ENCODE measurements around the gene AQP2. TPM values are rescaled to one million over a fixed set of nuclear protein-coding genes. Genes with fewer than 3 reads are reported as not detected.

AQP2 gene
- total RNA-seq, 1 donor from 2014 or later: not detected

DNA sequence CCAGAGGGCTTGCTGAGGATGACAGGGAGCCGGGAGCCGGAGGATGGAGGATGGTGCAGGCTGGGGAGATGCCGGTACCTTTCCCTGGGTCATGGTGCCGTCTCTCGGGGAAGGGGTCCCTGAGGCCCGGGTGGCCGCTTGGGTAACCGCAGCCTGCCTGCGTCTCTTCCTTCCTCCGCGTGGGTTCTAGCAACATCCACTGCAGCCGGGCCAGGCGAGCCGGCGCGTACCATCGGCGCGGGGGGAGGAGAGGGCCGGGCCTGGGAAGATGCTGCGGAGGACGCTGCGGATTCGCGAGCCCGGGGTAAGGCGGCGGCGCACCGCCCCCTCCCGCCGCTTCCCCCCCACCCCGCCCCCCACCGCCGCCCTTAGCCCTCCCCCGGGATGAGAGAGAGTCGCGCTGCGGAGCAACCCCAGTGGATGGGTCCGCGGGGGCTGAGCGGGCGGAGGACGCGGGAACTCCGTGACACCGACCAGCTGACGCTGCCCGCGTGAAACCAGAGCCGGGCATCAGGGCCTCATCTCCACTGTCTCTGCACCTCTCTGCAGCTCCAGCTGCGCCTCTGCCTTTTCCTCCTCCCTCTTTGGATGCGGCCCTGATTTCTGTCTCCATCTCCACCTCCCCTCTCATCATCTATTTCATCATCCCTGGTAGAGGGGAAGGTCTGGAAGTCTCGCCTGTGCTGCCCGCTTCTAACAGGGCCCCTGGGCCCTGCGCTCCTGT lies 46.7 kb upstream of the AQP2 start, which contains the start of gene FAIM2:
Gene FAIM2, minus strand, starts transcription at position 201 of the 724 bp plus-strand sequence. Its CDS starts 108 bp downstream, at position 93.
- Histone ChIP-seq H3K27me3 (ENCODE audit: control insufficient read depth, insufficient read depth, low read length) (peaks cover 53% of the 10 kb centered on the region), H3K36me3 (ENCODE audit: control insufficient read depth, insufficient read depth, low read length) (no peaks in the 10 kb centered on the region), H3K4me3 (ENCODE audit: low read depth, low read length) (no peak within 1 kb of the TSS)
- TF ChIP-seq, protein P1, sequence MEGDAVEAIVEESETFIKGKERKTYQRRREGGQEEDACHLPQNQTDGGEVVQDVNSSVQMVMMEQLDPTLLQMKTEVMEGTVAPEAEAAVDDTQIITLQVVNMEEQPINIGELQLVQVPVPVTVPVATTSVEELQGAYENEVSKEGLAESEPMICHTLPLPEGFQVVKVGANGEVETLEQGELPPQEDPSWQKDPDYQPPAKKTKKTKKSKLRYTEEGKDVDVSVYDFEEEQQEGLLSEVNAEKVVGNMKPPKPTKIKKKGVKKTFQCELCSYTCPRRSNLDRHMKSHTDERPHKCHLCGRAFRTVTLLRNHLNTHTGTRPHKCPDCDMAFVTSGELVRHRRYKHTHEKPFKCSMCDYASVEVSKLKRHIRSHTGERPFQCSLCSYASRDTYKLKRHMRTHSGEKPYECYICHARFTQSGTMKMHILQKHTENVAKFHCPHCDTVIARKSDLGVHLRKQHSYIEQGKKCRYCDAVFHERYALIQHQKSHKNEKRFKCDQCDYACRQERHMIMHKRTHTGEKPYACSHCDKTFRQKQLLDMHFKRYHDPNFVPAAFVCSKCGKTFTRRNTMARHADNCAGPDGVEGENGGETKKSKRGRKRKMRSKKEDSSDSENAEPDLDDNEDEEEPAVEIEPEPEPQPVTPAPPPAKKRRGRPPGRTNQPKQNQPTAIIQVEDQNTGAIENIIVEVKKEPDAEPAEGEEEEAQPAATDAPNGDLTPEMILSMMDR (IDR thresholded peaks at IDR 0.05; ENCODE audit: insufficient read depth, low read length, poor library complexity, severe bottlenecking): no peak
- no peak for DNase-seq (ENCODE audit: low read depth)

DNA sequence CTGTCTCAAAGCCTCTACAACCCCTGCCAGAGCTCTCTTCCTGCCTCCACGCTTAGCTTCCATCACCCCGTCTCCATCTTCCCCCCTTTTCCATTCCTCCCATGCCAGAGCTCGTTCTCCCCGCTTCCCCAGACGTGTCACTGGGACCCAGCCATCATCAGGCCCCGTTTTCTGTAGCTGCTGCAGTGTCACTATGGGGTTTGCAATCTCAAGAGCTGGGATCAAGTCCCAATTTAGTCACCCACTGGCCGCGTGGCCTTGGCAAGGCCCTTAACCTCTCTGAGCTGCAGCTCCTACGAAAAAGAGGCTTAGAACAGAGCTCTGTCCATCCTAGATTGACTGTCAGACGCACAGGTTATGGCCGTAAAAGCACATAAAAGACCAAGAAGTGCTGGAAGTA lies 45.9 kb upstream of the AQP2 start:
- H3K4me3 ChIP-seq (ENCODE audit: low read depth, low read length): no peak overlapping the region
- H3K36me3 ChIP-seq (ENCODE audit: control insufficient read depth, insufficient read depth, low read length): no peaks in the 10 kb centered on the region
- TF ChIP-seq, protein P1 (IDR thresholded peaks at IDR 0.05; ENCODE audit: insufficient read depth, low read length, poor library complexity, severe bottlenecking): no peak
- no peak for DNase-seq (ENCODE audit: low read depth)
- peaks cover 50% of the 10 kb centered on the region for H3K27me3 ChIP-seq (ENCODE audit: control insufficient read depth, insufficient read depth, low read length)

DNA sequence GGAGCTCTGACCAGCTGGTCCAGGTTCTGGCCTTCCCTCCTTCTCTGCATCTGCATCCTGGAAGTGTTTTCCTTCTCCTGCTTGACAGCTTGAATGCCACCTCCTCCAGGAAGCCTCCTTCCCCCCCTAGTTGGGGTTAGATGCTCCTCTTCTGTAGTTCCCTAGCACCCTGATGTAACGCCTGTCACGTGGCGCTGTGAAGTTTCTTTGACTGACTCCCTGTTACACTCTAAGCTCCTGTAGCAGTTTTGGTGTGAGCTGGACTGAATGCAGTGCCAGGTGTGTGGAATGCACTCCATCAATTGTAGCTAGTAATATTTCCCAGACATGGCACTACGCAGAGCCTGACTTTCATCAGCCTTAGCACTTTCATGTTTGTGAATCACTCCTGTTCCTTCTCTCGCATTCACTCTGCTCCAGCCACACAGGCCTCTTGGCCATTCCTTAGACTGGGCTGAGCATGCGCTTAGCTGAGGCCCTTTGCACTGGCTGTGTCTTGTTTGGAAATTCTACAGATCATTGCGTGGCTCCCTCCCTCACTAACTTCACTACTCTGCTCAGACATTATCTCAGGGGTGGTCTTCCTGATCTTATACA lies 44.7 kb upstream of the AQP2 start:
- Histone ChIP-seq H3K36me3 (ENCODE audit: control insufficient read depth, insufficient read depth, low read length) (no peaks in the 10 kb centered on the region), H3K27me3 (ENCODE audit: control insufficient read depth, insufficient read depth, low read length) (peaks cover 41% of the 10 kb centered on the region), H3K4me3 (ENCODE audit: low read depth, low read length) (no peak overlapping the region)
- TF ChIP-seq, protein P1 (IDR thresholded peaks at IDR 0.05; ENCODE audit: insufficient read depth, low read length, poor library complexity, severe bottlenecking): no peak
- DNase-seq (ENCODE audit: low read depth): no peak

DNA sequence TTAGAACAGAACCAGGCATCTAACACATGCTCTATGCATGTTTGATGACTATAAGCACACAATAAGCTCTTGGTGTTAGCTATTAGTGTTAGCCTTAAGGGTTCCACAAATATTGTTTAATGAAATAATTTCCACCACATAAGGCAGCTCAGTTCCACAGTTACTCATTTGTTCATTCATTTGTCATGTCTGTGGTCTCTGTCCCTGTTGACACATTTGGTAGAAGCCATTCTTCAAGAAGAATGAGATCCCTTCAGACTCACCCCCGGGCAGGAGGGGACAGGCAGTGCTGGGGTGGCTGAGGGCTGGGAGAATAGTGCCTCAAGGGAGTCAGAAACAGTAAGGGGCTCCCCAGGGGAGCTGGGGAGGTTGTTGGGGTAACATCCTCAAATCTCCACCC lies 43.2 kb upstream of the AQP2 start:
- peaks cover 31% of the 10 kb centered on the region for H3K27me3 ChIP-seq (ENCODE audit: control insufficient read depth, insufficient read depth, low read length)
- no peaks in the 10 kb centered on the region for H3K36me3 ChIP-seq (ENCODE audit: control insufficient read depth, insufficient read depth, low read length)
- no peak for DNase-seq (ENCODE audit: low read depth)
- TF ChIP-seq, protein P1 (IDR thresholded peaks at IDR 0.05; ENCODE audit: insufficient read depth, low read length, poor library complexity, severe bottlenecking): no peak
- no peak overlapping the region for H3K4me3 ChIP-seq (ENCODE audit: low read depth, low read length)

DNA sequence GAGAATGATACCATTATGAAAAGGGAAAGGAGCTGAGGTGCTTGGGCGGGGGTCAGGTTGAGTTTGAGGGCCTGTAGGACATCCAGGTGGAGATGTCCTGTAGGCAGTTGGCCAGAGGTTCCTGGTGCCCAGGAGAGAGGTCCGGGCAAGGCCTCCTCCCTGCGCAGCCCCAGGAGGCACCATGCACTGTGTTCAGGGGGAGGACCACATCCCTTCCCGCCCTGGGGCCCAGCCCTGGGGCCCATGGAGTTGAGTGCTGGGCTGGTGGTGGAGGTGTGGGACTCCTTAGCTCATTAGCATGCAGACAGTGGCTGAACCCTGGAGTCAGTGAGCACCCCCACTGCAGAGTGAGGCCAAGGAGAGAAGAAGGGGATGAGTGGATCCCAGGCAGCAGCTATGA lies 41.2 kb upstream of the AQP2 start:
- Histone ChIP-seq H3K36me3 (ENCODE audit: control insufficient read depth, insufficient read depth, low read length) (no peaks in the 10 kb centered on the region), H3K27me3 (ENCODE audit: control insufficient read depth, insufficient read depth, low read length) (peaks cover 12% of the 10 kb centered on the region), H3K4me3 (ENCODE audit: low read depth, low read length) (no peak overlapping the region)
- no peak for DNase-seq (ENCODE audit: low read depth)
- TF ChIP-seq, protein P1 (IDR thresholded peaks at IDR 0.05; ENCODE audit: insufficient read depth, low read length, poor library complexity, severe bottlenecking): no peak
